Calu3 (cell line): ENCODE results near the gene MNX1. TPM values are rescaled to one million over a fixed set of nuclear protein-coding genes. Genes with fewer than 3 reads are reported as not detected.

Experiments
- BruUV-seq: library from RNA; stranded (reverse); fragments of 400-500 nt; replicated peaks from 2 replicates; lab custom pipeline; 2021; lab: Mats Ljungman, UMichigan
- CTCF ChIA-PET: fragments of 300-600 bp; sonication (Branson Sonifier 250); formaldehyde crosslinking; loops from one replicate; lab custom pipeline; 2022; ENCODE audit warnings: antibody characterized with exemption; lab: Charles Lee
- DNase-seq: peaks from one replicate; pipeline ENCODE4 v3.0.0; 2022
- H3K27ac Mint-ChIP-seq: one replicate; pipeline ENCODE4 v1.8.0; 2022; ENCODE audit warnings: mixed read lengths; ENCODE audit not compliant: unreplicated experiment
- H3K27me3 Mint-ChIP-seq: one replicate; pipeline ENCODE4 v1.8.0; 2022; ENCODE audit warnings: mixed read lengths; ENCODE audit not compliant: unreplicated experiment
- H3K36me3 Mint-ChIP-seq: one replicate; pipeline ENCODE4 v1.8.0; 2022; ENCODE audit warnings: mild to moderate bottlenecking, moderate library complexity, mixed read lengths; ENCODE audit not compliant: insufficient read depth, unreplicated experiment
- H3K4me1 Mint-ChIP-seq: one replicate; pipeline ENCODE4 v1.8.0; 2022; ENCODE audit warnings: mild to moderate bottlenecking, low read depth, mixed read lengths; ENCODE audit not compliant: unreplicated experiment
- H3K4me3 Mint-ChIP-seq: one replicate; pipeline ENCODE4 v1.8.0; 2022; ENCODE audit warnings: mild to moderate bottlenecking, low read depth, moderate library complexity, mixed read lengths; ENCODE audit not compliant: unreplicated experiment
- H3K9me3 Mint-ChIP-seq: one replicate; pipeline ENCODE4 v1.8.0; 2022; ENCODE audit warnings: low read depth, mixed read lengths; ENCODE audit not compliant: unreplicated experiment
- CTCF ChIP-seq: fragments of 200-600 bp; IDR thresholded peaks from one replicate; pipeline ENCODE4 v1.8.0; 2022; ENCODE audit warnings: antibody characterized with exemption; ENCODE audit not compliant: unreplicated experiment
- intact Hi-C: fragments of 100-400 bp; cut with micrococcal nuclease; formaldehyde crosslinking; loops from one replicate; pipeline ENCODE4 v1.10.0; 2022; ENCODE audit not compliant: unreplicated experiment
- total RNA-seq: library from RNA; stranded (reverse); gene quantifications from 2 replicates; pipeline ENCODE4 v1.2.3, GENCODE V29; 2022

MNX1 gene
- total RNA-seq, 1 experiment from 2014 or later, result 28.4 TPM

GRCh38 chr7:157012113-157012547, 1.7 kb upstream of the MNX1 start:
- no peak for DNase-seq
- H3K27me3 Mint-ChIP-seq, result no peaks in the 10 kb centered on the region
- peaks cover 48% of the 10 kb centered on the region for H3K36me3 Mint-ChIP-seq
- no peaks in the 10 kb centered on the region for H3K9me3 Mint-ChIP-seq
- peaks cover 18% of the 10 kb centered on the region for H3K4me1 Mint-ChIP-seq
- H3K27ac Mint-ChIP-seq, result peak overlapping the region; percentile 13
- BruUV-seq, result no TSS peak
- peak overlapping the region; percentile 99 for H3K4me3 Mint-ChIP-seq
- intact Hi-C loops, result no loop called here
- CTCF ChIA-PET, result no interaction called here
- no peak for TF ChIP-seq CTCF

GRCh38 chr7:157011333-157012112, 1.1 kb upstream of the MNX1 start:
- H3K27me3 Mint-ChIP-seq, result no peaks in the 10 kb centered on the region
- DNase-seq, result no peak
- no TSS peak for BruUV-seq
- intact Hi-C loops, result no loop called here
- peak overlapping the region; percentile 13 for H3K27ac Mint-ChIP-seq
- no peaks in the 10 kb centered on the region for H3K9me3 Mint-ChIP-seq
- CTCF ChIA-PET, result interaction anchor here (1.3 kb wide), 1 partner anchor 125 kb away, joined by 3 read pairs; no protein-coding TSS in a partner anchor
- peaks cover 24% of the 10 kb centered on the region for H3K4me1 Mint-ChIP-seq
- TF ChIP-seq CTCF, result no peak
- peak overlapping the region; percentile 99 for H3K4me3 Mint-ChIP-seq
- H3K36me3 Mint-ChIP-seq, result peaks cover 52% of the 10 kb centered on the region

GRCh38 chr7:157009778-157010587, 480 bp downstream of the MNX1 start:
- peak overlapping the region; percentile 99 for H3K4me3 Mint-ChIP-seq
- peak overlapping the region; percentile 94 for H3K27ac Mint-ChIP-seq
- TF ChIP-seq CTCF, result no peak
- intact Hi-C loops, result loop anchor here (5.0 kb wide), 1 partner anchor 132 kb away; no protein-coding TSS in a partner anchor
- H3K4me1 Mint-ChIP-seq, result peaks cover 24% of the 10 kb centered on the region
- no peaks in the 10 kb centered on the region for H3K9me3 Mint-ChIP-seq
- H3K36me3 Mint-ChIP-seq, result peaks cover 52% of the 10 kb centered on the region
- CTCF ChIA-PET, result interaction anchor here (0.8 to 1.3 kb wide), 2 partner anchors 126 to 1706 kb away, joined by 3 to 4 read pairs; no protein-coding TSS in a partner anchor
- no peaks in the 10 kb centered on the region for H3K27me3 Mint-ChIP-seq
- no TSS peak for BruUV-seq
- DNase-seq, result peak; percentile 49

GRCh38 chr7:157009170-157009777, 1.2 kb downstream of the MNX1 start:
- Mint-ChIP-seq H3K9me3 (no peaks in the 10 kb centered on the region), H3K27ac (peak overlapping the region; percentile 94), H3K4me3 (peak overlapping the region; percentile 99), H3K4me1 (peaks cover 24% of the 10 kb centered on the region), H3K36me3 (peaks cover 55% of the 10 kb centered on the region), H3K27me3 (no peaks in the 10 kb centered on the region)
- TF ChIP-seq CTCF, result no peak
- DNase-seq, result peak; percentile 73
- no TSS peak for BruUV-seq
- intact Hi-C loops, result loop anchor here (5.0 kb wide), 1 partner anchor 133 kb away; no protein-coding TSS in a partner anchor
- CTCF ChIA-PET, result no interaction called here
